ENCODE results near the gene PDLIM7. TPM values are rescaled to one million over a fixed set of nuclear protein-coding genes. Genes with fewer than 3 reads are reported as not detected.

Gene PDLIM7
- total and polyA plus RNA-seq, 2 of the 8 experiments (the other 6 are each of a cell fraction or from before 2014, with no cell fraction given): 67.3 to 94.2 TPM

DNA sequence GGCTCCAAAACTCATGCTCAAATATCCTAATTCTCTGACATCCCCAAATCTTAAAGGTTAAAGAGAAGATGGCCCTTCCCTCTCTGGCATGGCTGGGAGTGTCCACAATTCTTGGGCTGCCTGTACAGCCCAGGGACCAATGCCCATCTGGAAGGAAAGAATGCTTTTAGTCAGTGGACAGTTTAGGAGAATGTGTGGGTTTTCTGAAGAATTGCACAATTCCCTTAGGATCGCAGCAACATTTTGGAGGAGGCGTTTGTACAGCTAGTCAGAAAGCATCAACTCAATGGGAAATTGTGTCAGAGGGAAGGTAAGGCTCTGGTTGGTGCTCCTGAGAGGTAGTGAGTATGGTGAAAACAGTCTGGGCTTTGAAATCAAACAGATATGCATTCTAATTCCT is 42.0 kb upstream of the PDLIM7 start (continued):
- TF ChIP-seq, protein P1, sequence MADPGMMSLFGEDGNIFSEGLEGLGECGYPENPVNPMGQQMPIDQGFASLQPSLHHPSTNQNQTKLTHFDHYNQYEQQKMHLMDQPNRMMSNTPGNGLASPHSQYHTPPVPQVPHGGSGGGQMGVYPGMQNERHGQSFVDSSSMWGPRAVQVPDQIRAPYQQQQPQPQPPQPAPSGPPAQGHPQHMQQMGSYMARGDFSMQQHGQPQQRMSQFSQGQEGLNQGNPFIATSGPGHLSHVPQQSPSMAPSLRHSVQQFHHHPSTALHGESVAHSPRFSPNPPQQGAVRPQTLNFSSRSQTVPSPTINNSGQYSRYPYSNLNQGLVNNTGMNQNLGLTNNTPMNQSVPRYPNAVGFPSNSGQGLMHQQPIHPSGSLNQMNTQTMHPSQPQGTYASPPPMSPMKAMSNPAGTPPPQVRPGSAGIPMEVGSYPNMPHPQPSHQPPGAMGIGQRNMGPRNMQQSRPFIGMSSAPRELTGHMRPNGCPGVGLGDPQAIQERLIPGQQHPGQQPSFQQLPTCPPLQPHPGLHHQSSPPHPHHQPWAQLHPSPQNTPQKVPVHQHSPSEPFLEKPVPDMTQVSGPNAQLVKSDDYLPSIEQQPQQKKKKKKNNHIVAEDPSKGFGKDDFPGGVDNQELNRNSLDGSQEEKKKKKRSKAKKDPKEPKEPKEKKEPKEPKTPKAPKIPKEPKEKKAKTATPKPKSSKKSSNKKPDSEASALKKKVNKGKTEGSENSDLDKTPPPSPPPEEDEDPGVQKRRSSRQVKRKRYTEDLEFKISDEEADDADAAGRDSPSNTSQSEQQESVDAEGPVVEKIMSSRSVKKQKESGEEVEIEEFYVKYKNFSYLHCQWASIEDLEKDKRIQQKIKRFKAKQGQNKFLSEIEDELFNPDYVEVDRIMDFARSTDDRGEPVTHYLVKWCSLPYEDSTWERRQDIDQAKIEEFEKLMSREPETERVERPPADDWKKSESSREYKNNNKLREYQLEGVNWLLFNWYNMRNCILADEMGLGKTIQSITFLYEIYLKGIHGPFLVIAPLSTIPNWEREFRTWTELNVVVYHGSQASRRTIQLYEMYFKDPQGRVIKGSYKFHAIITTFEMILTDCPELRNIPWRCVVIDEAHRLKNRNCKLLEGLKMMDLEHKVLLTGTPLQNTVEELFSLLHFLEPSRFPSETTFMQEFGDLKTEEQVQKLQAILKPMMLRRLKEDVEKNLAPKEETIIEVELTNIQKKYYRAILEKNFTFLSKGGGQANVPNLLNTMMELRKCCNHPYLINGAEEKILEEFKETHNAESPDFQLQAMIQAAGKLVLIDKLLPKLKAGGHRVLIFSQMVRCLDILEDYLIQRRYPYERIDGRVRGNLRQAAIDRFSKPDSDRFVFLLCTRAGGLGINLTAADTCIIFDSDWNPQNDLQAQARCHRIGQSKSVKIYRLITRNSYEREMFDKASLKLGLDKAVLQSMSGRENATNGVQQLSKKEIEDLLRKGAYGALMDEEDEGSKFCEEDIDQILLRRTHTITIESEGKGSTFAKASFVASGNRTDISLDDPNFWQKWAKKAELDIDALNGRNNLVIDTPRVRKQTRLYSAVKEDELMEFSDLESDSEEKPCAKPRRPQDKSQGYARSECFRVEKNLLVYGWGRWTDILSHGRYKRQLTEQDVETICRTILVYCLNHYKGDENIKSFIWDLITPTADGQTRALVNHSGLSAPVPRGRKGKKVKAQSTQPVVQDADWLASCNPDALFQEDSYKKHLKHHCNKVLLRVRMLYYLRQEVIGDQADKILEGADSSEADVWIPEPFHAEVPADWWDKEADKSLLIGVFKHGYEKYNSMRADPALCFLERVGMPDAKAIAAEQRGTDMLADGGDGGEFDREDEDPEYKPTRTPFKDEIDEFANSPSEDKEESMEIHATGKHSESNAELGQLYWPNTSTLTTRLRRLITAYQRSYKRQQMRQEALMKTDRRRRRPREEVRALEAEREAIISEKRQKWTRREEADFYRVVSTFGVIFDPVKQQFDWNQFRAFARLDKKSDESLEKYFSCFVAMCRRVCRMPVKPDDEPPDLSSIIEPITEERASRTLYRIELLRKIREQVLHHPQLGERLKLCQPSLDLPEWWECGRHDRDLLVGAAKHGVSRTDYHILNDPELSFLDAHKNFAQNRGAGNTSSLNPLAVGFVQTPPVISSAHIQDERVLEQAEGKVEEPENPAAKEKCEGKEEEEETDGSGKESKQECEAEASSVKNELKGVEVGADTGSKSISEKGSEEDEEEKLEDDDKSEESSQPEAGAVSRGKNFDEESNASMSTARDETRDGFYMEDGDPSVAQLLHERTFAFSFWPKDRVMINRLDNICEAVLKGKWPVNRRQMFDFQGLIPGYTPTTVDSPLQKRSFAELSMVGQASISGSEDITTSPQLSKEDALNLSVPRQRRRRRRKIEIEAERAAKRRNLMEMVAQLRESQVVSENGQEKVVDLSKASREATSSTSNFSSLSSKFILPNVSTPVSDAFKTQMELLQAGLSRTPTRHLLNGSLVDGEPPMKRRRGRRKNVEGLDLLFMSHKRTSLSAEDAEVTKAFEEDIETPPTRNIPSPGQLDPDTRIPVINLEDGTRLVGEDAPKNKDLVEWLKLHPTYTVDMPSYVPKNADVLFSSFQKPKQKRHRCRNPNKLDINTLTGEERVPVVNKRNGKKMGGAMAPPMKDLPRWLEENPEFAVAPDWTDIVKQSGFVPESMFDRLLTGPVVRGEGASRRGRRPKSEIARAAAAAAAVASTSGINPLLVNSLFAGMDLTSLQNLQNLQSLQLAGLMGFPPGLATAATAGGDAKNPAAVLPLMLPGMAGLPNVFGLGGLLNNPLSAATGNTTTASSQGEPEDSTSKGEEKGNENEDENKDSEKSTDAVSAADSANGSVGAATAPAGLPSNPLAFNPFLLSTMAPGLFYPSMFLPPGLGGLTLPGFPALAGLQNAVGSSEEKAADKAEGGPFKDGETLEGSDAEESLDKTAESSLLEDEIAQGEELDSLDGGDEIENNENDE (IDR thresholded peaks at IDR 0.05; ENCODE audit: insufficient replicate concordance, low read length): no peak
- TF ChIP-seq GABPA (IDR thresholded peaks at IDR 0.05; ENCODE audit: borderline replicate concordance, insufficient read depth, low read length) (no peak), CBX5 (IDR thresholded peaks at IDR 0.05; ENCODE audit: low read depth, low read length) (no peak), TEAD4 (IDR thresholded peaks at IDR 0.05; ENCODE audit: low read depth, low read length) (no peak), HDAC6 (IDR thresholded peaks at IDR 0.05; ENCODE audit: low read depth, low read length) (no peak), SP2 (IDR thresholded peaks at IDR 0.05; ENCODE audit: low read length) (no peak), EP300 (IDR thresholded peaks at IDR 0.05; ENCODE audit: borderline replicate concordance in 1 of 2, low read depth in 2 of 2, low read length in 2 of 2) (no peak), FOSL1 (IDR thresholded peaks at IDR 0.05; ENCODE audit: insufficient read depth, low read depth, low read length) (no peak)
- TF ChIP-seq, protein P2, sequence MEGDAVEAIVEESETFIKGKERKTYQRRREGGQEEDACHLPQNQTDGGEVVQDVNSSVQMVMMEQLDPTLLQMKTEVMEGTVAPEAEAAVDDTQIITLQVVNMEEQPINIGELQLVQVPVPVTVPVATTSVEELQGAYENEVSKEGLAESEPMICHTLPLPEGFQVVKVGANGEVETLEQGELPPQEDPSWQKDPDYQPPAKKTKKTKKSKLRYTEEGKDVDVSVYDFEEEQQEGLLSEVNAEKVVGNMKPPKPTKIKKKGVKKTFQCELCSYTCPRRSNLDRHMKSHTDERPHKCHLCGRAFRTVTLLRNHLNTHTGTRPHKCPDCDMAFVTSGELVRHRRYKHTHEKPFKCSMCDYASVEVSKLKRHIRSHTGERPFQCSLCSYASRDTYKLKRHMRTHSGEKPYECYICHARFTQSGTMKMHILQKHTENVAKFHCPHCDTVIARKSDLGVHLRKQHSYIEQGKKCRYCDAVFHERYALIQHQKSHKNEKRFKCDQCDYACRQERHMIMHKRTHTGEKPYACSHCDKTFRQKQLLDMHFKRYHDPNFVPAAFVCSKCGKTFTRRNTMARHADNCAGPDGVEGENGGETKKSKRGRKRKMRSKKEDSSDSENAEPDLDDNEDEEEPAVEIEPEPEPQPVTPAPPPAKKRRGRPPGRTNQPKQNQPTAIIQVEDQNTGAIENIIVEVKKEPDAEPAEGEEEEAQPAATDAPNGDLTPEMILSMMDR (IDR thresholded peaks at IDR 0.05; ENCODE audit: control extremely low read depth in 1 of 3, insufficient read depth in 1 of 3, low read depth in 1 of 3, low read length in 3 of 3): no peak

Measured in H1 (cell line).